ENCODE results near the gene IFITM10.

Gene IFITM10

GRCh38 chr11:1739576-1739975 is 10.8 kb downstream of the IFITM10 start:
- in situ Hi-C loops (cut with HindIII; ENCODE audit: low sequenced_read_pairs), result loop anchor here (5.0 kb wide), 1 partner anchor 33 kb away; no protein-coding TSS in a partner anchor
- DNase-seq (ENCODE audit: low read depth), result no peak
- H3K4me3 ChIP-seq (ENCODE audit: low read depth, low read length), result no peak overlapping the region
- TF ChIP-seq, protein P1, sequence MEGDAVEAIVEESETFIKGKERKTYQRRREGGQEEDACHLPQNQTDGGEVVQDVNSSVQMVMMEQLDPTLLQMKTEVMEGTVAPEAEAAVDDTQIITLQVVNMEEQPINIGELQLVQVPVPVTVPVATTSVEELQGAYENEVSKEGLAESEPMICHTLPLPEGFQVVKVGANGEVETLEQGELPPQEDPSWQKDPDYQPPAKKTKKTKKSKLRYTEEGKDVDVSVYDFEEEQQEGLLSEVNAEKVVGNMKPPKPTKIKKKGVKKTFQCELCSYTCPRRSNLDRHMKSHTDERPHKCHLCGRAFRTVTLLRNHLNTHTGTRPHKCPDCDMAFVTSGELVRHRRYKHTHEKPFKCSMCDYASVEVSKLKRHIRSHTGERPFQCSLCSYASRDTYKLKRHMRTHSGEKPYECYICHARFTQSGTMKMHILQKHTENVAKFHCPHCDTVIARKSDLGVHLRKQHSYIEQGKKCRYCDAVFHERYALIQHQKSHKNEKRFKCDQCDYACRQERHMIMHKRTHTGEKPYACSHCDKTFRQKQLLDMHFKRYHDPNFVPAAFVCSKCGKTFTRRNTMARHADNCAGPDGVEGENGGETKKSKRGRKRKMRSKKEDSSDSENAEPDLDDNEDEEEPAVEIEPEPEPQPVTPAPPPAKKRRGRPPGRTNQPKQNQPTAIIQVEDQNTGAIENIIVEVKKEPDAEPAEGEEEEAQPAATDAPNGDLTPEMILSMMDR (IDR thresholded peaks at IDR 0.05; ENCODE audit: low read depth, low read length, missing control alignments), result no peak

DNA sequence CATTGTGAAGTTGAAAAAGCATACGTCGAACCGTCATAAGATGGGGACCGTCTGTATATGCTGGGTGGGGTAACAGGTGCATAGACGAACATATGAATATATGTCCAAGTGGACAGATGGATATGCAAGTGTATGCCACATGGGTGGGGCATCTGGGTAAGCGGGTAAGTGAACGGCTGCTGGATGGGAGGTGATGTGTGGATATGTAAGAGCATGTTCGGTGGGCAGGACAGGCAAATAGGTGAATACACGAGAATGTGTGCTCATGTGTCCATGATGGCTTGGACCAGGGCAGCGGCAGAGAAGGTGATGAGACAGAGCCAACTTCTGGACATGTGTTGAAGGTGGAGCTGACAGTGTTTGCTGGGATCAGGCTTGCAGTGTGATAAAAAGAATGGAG is 12.0 kb downstream of the IFITM10 start:
- H3K4me3 ChIP-seq (ENCODE audit: low read depth, low read length), result no peak overlapping the region
- in situ Hi-C loops (cut with HindIII; ENCODE audit: low sequenced_read_pairs), result loop anchor here (5.0 kb wide), 1 partner anchor 34 kb away; no protein-coding TSS in a partner anchor
- TF ChIP-seq, protein P1 (IDR thresholded peaks at IDR 0.05; ENCODE audit: low read depth, low read length, missing control alignments), result no peak
- no peak for DNase-seq (ENCODE audit: low read depth)

GRCh38 chr11:1737080-1737757 is 13.2 kb downstream of the IFITM10 start:
- TF ChIP-seq, protein P1 (IDR thresholded peaks at IDR 0.05; ENCODE audit: low read depth, low read length, missing control alignments), result no peak
- no peak overlapping the region for H3K4me3 ChIP-seq (ENCODE audit: low read depth, low read length)
- no peak for DNase-seq (ENCODE audit: low read depth)
- in situ Hi-C loops (cut with HindIII; ENCODE audit: low sequenced_read_pairs), result loop anchor here (5.0 kb wide), 1 partner anchor 35 kb away; no protein-coding TSS in a partner anchor

DNA sequence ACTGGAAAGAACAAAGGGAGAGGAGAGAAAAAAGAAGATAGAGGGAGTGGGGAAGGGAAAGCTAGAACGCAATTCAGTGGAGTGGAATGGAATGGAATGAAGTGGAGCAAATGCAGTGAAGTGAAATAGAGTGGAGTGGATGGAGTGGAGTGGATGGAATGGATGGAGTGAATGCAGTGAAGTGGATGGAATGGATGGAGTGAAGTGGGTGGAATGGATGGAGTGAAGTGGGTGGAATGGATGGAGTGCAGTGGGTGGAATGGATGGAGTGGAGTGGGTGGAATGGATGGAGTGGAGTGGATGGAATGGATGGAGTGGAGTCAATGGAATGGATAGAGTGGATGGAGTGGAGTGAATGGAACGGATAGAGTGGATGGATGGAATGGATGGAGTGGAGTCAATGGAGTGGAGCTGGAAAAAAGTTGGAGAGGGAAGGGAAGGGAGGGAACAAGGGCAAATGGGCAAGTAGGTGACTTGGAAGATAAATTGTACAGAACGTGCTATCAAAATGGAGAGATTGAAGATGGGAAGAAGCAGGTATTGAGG is 13.9 kb downstream of the IFITM10 start:
- DNase-seq (ENCODE audit: low read depth), result no peak
- TF ChIP-seq, protein P1 (IDR thresholded peaks at IDR 0.05; ENCODE audit: low read depth, low read length, missing control alignments), result no peak

DNA sequence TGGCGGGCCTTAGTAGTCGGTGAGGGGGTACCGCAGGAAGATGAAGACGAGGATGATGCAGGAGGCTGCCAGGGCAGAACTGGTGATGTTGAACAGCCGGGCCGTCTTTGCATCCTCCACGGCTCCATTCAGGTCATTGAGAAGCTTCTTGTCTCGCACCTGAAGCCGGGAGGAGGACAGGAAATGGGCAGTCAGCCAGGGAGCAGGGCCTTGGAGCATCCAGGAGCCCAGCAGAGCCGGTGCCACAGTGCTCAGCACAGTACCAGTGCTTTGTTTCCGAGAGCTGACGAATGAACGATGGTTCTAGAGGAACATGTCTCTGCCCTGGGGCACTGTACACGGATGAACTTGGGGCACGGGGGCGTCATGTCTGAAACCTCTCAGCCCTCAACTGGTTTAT is 15.1 kb downstream of the IFITM10 start:
- TF ChIP-seq, protein P1 (IDR thresholded peaks at IDR 0.05; ENCODE audit: low read depth, low read length, missing control alignments), result no peak
- in situ Hi-C loops (cut with HindIII; ENCODE audit: low sequenced_read_pairs), result loop anchor here (5.0 kb wide), 1 partner anchor 37 kb away; no protein-coding TSS in a partner anchor

More for the DNA sequence above, 13.9 kb downstream of the IFITM10 start:
- H3K4me3 ChIP-seq (ENCODE audit: low read depth, low read length), result no peak overlapping the region
- in situ Hi-C loops (cut with HindIII; ENCODE audit: low sequenced_read_pairs), result loop anchor here (5.0 kb wide), 1 partner anchor 36 kb away; no protein-coding TSS in a partner anchor

DNA sequence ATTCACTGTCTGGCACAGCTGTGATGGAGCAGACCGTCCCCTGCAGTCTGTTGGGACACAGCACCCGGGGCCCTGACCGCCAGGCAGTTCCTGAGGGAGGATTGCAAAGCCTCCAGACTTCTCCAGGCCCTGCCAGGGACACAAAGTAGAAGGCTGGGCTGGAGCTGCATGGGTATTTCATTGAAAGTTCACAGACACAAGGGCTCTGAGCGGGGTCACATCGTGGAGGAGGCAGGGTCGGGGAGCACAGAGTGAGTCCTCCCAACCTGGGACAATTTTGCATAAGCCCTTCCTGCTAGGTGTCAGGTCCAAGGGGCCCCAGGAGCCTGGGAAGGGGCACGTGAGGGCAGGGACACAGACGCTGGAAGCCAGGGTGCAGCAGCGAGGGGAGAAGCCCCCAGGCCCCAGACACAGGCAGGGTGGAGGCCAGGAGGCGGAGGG is 15.7 kb downstream of the IFITM10 start:
- TF ChIP-seq, protein P1 (IDR thresholded peaks at IDR 0.05; ENCODE audit: low read depth, low read length, missing control alignments), result no peak
- in situ Hi-C loops (cut with HindIII; ENCODE audit: low sequenced_read_pairs), result loop anchor here (5.0 kb wide), 1 partner anchor 38 kb away; no protein-coding TSS in a partner anchor
- DNase-seq (ENCODE audit: low read depth), result no peak
- H3K4me3 ChIP-seq (ENCODE audit: low read depth, low read length), result no peak overlapping the region

More for the DNA sequence above, 15.1 kb downstream of the IFITM10 start:
- no peak for DNase-seq (ENCODE audit: low read depth)
- no peak overlapping the region for H3K4me3 ChIP-seq (ENCODE audit: low read depth, low read length)

Measured in astrocyte of the cerebellum (primary cell).